NCI-H446 (cell line): ENCODE measurements around the gene TNFRSF4.
"Not testable (repeated sequence)": the region's sequence is repeated elsewhere in the genome, so short reads cannot be mapped to it uniquely, and the experiment has no call there.

Source experiments
- DNase-seq, 2 experiments: peaks; one replicate each; lab custom pipeline; 2025; lab: John Stamatoyannopoulos, UW

The TNFRSF4 gene

DNA sequence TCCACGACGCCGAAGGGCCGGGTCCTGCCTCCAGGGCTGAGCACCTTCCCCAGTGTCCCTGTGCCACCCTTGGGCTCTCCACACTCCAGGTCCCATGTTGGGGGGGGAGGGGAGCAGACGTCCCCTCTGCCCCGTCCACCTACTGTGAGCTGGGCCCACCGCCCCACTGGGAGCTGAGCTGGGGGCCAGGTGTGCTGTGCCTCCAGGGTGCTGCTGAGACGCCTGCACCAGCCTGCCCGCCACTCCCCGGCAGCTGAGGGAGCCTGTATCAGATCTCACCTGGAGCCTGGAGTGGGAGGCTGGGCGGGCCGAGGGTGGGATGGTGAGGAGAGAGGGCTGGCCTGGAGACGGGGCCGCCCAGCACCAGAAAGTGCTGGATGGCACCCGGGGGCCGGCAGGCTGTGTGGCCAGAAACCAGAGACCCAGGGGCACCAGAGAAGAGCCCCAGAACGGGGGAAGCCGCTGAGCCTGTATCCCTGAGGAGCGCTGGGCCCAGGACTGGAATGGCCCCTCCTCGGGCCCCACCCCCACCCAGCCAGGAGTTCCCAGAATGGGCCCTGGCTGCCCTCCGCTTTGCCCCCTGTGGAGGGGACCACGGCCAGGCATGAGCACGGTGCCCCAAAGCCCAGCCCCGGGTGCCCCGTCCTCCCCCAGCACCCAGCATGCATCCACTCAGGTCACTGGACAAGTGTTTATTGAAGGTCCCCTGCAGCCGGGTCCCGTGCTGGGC is 11.0 kb downstream of the TNFRSF4 start:
- no peak for DNase-seq

DNA sequence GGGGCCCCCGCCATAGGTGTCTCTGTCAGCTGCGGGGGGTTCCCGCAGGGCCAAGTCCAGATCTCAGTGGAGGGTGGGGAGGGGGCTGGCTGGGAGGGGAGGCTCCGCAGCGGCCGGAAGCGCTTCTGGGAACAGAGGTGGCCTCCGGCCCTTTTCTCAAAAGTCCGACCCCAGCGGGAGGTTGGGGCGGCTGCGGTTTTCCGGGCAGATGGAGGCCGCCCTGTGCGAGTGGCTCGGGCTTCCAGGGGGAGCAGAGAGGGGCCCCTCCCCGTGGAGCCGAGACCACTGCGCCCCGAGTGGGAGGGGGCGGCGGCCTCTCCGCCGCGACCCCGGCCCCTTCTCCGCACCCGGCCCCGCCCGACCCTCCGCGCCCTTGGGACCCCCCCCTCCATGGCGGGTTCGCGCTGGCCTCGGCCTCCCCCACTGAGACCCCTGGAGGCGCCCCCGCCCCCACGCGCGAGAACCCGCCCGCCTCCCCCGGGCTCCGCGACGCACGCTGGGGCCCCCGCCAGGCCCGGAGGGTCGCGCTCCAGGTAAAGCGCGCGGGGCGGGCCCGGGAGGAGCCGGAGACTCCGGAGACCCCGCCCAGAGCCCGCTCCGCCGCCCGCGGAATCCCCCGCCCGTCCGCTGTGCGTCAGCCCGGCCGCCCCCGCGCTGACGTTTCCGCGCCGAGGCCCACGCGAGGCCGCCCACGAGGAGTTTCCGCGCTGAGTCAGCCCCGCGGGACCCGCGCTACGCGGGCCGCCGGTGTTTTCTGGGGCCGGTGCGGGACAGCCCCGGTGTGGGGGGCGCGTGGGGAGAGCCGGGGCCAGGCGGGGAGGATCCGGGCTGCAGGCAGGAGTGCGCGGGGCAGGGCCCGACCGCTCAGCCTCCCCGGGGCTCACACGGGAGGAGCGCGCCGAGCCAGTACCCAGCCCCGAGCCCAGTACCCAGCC is 12.8 kb downstream of the TNFRSF4 start:
- no peak for DNase-seq

DNA sequence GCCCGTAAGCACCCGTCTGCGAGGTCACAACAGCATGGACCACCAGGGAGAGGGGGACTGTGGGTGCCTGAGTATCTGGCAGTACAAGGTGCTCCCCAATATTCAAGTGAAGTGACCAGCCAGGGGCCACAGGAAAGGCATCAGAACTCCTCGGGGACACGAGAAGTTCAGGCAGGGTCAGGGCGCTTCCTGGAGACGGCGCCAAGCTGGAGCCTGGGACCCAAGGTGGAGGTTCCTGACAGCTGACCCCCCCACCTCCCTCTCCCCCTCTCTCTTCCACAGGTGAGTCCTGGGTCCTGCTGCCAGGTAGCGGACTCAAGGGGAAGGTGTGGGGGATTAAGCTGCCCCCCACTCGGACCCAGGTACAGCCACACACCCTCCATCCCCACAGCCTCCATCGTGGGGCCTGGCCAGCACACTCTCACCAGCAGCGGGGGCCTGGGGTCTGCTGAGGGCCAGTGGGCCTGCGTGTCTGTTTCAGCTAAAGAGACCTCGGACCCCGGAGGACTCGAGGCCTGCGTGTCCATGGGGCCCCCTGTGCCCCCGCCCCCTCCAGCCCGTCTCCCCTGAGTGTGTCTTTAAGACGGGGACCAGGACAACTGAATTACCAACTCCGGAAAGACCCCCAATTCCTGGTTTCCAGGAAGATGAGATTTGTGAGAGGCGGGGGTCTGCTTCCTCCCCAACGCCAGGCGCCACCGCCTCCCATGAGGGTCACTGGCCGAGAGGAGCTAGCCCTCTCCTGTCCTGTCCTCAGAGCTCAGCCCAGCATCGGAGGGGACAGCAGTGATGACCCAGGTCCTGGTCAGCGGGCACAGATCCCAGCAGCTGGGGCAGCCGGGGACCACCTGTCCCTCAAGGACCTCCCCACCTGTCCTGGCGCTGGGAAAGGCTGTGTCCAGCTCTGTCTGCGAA is 13.7 kb downstream of the TNFRSF4 start:
- no peak for DNase-seq

DNA sequence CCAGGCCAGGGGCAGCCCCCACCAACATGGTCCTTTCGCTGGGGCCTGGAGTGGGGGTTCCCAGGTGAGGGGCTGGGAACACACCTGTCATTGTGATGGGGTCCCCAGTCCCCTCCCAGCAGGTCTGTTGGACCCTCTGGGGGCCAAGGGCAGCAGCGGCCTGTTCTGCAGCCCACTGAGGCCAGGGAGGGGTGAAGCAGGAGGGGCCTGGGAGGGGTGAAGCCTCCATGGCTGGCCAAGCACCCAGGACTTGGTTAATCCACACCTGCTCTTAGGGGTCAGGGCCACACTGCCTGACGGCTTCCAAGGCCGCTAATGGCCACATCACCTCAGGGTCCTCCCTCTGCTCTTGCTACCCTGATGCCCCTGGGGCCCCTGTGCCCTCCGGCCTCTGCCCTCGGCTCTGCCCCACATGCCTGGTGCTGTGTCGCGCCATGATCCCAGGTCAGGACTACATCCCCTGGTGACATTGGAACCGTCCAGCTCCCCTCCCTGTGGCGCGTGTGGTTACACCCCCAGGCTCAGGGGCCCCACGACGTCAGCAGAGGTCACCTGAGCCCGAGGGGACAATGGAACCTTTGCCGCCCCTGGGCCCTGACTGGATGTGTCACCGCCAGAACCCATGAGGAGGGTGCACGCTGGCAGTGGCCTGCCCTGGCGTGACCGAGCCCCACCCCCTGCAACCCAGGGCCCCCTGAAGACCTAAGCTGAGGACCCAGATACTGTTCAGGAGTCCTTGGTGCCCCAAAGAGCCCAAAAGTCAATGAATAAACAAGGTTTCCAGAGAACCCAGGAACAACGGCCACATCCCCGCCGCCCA is 14.6 kb downstream of the TNFRSF4 start:
- DNase-seq, result no peak

DNA sequence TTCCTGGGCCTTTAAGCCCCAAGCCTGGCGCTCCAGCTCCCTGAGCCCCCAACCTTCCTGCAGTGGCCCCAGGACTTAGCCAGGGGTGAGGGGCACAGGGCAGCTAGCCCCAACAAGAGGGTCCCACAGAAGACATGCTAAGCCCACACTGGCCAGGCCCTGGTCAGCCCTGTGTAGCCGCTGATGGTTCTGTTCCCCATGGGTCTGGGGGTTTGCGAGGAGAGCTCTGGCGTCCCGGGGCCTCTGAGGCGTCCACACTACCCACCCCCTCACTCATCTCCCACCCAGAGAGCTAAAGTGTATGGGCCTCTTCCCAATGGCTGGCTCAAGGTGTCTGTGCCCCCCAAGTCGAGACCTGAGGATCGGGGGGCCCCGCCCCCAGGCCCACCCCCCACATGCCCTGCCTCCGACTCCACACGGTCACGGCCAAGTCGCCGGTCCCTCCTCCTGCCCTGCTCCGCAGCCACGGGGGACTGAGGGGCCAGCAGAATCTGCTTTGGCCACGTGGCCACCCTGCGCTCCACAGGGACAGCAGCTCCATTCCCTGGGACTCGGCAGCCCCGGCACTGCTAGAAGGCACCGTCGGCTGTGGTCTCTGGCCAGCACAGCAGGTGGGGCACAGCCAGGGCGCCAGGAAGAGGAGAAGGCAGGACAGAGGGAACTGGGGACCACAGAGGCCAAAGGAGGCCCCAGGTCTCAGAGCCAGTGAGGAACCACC is 15.4 kb downstream of the TNFRSF4 start:
- no peak for DNase-seq

DNA sequence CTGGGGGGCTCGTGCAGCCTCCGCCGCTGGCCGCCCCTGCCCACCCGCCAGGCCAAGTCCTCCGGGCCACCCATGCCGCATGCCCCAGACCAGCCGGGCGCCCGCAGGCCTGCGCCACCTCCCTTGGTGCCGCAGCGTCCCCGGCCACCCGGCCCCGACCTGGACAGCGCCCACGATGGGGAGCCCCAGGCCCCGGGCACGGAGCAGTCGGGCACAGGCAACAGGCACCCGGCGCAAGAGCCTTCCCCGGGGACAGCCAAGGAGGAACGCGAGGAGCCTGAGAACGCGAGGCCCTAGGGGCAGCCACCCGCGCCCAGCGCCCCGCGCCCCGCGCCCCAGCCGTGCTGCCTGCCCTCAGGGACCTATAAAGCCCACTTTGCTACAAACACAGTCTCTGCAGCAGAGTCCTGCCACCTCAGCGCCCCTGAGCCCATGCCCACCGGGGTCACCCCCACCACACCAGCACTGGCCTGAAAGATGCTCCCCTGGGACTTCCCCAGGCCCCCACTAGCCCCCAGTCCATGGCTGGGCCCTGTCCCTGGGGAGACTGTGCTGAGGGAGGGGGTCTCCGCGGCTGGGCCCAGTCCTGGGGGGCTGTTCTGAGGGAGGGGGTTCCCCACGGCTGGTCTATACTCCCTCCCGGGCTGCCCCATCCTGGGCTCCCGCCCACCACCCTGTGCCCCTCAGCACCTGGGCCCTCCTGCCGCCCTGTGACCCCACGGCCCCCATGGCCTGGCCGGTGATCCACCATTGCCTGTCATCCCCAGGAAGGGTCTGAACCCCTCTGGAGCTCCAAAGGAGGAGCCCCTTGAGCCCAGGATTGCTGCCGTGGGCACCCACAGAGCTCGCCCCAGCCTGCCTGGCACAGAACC is 16.2 kb downstream of the TNFRSF4 start:
- no peak for DNase-seq

DNA sequence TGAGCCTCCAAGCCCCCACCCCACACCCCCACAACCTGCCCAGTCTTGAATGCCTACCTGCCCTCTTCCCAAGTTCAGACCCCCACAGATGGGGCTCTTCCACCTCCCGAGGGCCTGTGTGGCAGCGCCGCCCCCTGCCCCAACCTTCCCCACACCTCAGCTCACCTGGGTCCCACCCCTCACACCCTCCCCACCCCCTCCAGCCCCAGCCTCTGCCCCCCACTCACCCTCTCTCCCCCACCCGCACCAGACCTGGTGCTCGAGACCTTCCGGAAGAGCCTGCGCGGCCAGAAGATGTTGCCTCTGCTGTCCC is 16.8 kb downstream of the TNFRSF4 start:
- DNase-seq, result no peak

DNA sequence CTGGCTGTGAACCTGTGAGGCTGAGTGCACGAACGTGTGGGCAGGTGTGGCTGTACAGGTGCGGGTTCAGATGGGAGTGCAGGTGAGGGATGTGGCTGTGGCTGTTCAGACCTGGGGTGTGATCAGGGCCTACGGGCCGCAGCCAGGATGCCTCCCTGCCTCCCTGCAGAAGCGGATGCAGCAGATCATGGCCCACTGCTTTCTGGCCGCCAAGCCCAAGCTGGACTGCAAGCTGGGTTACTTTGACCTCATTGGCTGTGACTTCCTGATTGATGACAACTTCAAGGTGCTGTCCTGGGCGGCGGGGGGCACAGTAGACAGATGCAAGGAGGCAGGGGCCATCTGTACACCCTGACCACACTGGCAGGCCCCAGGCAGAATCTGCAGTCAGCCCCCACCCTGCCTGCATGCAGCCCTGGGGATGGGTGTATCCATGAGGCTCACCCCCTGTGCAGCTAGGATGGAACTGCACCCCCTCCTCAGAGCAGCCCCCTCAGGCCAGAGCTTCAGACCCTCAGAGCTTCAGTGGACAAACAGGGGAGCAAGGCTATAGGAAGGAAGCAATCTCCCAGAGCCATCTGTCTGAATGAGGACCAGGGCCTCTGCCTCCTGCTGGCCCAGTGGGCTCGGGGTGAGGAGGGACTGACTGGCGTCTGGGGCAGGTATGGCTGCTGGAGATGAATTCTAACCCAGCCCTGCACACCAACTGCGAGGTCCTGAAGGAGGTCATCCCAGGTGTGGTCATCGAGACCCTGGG is 17.3 kb downstream of the TNFRSF4 start:
- no peak for DNase-seq

DNA sequence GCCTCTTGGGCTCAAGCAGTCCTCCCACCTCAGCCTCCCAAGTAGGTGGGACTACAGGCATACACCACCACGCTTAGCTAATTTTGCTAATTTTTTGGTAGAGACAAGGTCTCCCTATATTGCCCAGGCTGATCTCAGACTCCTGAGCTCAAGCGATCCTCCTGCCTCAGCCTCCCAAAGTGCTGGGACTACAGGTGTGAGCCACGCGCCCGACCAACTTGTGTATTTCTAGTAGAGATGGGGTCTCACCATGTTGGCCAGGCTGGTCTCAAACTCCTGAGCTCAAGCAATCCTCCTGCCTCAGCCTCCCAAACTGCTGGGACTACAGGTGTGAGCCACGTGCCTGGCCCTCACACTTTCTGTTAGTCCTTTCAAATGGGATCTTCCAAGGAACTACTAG is 18.2 kb downstream of the TNFRSF4 start:
- not testable (repeated sequence) for DNase-seq

DNA sequence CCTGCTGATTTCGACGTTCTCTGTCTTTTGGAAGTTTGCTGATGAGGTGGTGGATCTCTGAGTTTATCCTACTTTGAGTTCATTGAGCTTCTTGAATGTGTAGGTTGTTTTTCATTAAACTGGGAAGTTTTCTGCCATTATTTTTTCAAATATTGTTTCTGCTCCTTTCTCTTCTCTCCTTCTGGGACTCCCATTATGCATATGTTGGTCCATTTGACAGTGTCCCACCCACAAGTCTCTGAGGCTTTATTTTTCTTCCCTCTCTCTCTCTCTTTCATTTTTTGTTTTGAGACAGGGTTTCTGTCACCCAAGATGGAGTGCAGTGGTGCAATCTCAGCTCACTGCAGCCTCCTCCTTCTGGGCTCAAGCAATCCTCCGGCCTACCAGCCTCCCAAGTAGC is 19.2 kb downstream of the TNFRSF4 start:
- DNase-seq, result no peak

DNA sequence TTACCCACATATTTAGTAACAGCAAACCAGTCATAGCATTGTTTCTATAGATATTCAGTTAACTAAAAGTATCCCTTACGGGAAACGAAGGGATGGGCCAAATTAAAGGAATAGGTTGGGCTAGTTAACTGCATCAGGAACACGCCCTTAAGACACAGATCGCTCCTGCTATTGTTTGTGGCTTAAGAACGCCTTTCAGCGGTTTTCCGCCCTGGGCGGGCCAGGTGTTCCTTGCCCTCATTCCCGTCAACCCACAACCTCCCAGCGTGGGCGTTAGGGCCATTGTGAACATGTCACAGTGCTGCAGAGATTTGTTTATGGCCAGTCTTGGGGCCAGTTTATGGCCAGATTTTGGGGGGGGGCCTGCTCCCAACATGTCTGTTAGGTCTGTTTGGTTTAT is 22.2 kb downstream of the TNFRSF4 start:
- DNase-seq, result no peak

DNA sequence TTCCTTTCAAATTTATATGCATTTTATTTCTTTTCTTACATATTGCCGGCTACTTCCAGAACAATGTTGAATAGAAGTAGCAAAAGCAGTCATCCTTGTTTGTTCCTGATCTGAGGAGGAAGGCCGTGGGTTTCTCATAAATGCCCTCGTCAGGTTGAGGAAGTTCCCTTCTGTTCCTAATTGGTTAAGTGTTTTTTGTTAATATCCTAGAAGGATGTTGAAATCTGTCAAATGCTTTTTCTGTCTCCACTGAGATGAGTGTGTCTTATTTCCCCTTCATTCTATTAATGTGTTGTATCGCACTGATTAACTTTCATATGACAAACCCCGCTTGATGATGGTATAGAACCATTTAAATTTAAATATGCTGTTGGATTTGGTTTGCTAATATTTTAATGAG is 24.8 kb downstream of the TNFRSF4 start:
- DNase-seq, result no peak

DNA sequence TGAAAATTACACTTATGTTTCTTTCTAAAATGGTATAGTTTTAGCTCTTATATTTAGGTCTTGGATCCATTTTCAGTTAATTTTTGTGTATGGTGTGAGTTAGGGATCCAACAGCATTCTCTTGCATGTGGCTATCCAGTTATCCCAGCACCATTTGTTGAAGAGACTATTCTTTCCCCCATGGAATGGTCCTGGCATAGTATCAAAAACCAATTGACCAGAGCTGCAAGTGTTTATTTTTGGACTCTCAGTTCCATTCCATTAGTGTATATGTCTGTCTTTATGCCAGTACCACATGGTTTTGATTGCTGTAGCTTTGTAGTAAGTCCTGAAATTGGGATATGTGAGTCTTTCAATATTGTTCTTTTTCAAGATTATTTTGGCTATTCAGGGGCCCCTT is 26.0 kb downstream of the TNFRSF4 start:
- DNase-seq, result no peak

DNA sequence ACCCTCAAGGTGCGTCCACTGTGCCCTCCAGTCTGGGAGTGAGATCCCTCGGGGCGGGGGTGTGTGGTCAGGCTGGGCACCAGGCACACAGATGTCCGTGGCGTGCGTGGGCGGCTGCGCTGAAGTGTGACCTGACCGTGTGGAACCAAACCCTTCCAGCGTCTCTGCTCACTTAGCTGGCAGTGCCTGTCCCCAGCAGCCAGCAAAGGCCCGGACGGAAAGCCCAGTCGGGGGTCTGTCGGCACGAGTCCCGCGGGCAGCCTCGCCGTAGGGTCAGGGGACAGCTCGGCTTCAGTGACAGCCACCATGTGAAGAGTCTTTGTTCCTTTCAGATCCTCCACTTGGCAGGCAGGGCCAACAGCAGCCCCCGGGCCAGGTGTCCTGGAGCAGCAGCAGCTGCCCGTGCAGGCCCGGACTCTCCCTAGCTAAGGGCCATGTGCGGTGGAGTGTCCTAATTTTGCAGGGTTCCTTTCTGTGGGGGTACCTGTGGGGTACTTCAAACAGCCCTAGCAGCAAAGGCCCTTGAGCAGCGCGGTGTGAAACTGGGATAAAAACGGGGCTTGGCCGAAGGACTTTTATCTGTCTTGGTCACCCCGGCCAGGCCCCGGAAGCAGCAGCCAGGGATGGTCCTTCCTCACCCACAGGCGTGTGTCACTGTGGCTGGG is 28.7 kb downstream of the TNFRSF4 start:
- no peak for DNase-seq

DNA sequence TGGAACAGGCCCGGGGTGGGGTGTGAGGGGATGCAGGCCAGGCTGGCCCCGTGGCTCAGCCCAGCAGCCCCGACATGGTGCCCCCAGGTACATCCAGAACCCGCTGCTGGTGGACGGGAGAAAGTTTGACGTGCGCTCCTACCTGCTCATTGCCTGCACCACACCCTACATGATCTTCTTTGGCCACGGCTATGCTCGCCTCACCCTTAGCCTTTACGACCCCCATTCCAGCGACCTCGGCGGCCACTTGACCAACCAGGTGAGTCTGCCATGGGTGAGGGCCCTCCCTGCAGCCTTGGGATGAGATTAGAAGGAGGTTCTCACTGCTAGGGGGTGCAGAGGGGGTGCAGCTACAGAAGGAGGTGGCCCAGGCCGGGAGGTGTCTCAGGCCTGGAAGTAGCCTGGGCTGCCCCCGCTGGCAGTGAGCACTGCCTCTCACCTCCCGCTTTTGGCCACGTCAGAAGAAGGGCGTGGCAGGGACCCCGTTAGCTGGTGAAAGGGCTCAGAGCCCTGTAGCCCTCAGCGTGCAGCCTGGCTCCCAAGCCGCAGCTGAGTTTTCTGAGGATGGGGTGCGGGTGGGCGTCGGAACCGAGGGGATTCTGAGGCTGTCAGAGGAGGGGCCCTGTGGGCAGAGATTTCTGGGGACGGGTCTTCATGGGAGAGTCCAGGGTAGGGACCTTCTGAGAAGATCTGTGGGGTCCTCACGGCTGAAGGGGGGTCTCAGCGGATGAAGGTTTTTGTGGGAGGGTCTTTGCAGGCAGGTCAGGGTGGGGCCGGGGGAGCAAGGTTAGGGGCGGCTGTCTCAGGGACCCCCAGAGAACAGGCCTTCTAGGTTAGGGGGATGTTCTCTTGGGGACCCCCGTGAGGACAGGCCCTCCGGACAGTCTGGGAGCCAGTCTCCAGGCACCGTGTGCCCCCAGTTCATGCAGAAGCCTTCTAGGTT is 29.8 kb downstream of the TNFRSF4 start:
- no peak for DNase-seq

DNA sequence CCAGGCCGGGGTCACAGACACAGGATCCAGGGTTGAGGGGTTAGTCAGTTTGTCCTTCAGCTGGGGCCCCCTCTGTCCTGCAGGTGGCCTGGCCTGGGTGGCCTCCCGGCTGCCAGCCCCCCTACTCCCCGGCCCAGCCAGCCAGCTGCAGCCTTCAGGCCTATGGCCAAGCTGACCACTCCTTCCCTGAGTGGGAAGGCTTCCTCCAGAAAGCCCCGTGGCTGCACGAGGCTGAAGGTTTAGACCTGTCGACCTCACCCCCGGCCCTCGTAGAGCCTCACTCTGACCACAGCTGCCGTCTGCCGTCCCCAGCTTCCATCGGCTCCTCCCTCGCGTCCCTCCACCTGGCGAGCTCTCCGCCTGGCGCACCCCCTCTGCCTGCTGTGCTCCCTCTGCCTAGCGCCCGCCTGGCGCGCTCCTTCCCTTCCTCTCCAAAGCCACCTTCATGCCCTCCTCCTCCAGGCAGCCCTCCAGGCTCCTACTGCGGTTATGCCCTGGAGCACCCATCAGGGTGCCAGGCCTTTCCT is 30.7 kb downstream of the TNFRSF4 start:
- DNase-seq, result no peak
